Progenitor cell of endocrine pancreas (in vitro differentiated cells): ENCODE measurements around the gene LRFN5. TPM values are rescaled to one million over a fixed set of nuclear protein-coding genes. Genes with fewer than 3 reads are reported as not detected.

Source experiments
- DNase-seq: peaks from one replicate; pipeline ENCODE4 v3.0.0; 2021; ENCODE audit warnings: low spot score; ENCODE audit not compliant: unreplicated experiment
- H3K27ac Mint-ChIP-seq: 2 replicates; pipeline ENCODE4 v1.8.0; 2021; ENCODE audit warnings: mild to moderate bottlenecking, moderate library complexity, mixed read lengths
- H3K27me3 Mint-ChIP-seq: 2 replicates; pipeline ENCODE4 v1.8.0; 2021; ENCODE audit warnings: mixed read lengths
- H3K36me3 Mint-ChIP-seq: 2 replicates; pipeline ENCODE4 v1.8.0; 2022; ENCODE audit warnings: mixed read lengths; ENCODE audit not compliant: insufficient read depth
- H3K4me1 Mint-ChIP-seq: 2 replicates; pipeline ENCODE4 v1.8.0; 2021; ENCODE audit warnings: low read depth, mixed read lengths
- H3K4me3 Mint-ChIP-seq: 2 replicates; pipeline ENCODE4 v1.8.0; 2021; ENCODE audit warnings: low read depth, mild to moderate bottlenecking, moderate library complexity, mixed read lengths
- H3K9me3 Mint-ChIP-seq: 2 replicates; pipeline ENCODE4 v1.8.0; 2021; ENCODE audit warnings: low read depth, mixed read lengths
- CTCF ChIP-seq: fragments of 200-600 bp; sonication (generic); IDR thresholded peaks from one replicate; pipeline ENCODE4 v1.5.0; 2021; ENCODE audit warnings: antibody characterized with exemption, mild to moderate bottlenecking; ENCODE audit not compliant: unreplicated experiment
- total RNA-seq: library from RNA; stranded (reverse); gene quantifications from 2 replicates; pipeline ENCODE4 v1.2.1, GENCODE V29; 2021

Gene LRFN5
- total RNA-seq, 1 donor from 2014 or later = 0.46 TPM

GRCh38 chr14:41641690-41642089, 35.0 kb downstream of the LRFN5 start:
- Mint-ChIP-seq H3K36me3 (no peaks in the 10 kb centered on the region), H3K4me3 (no peak overlapping the region), H3K27ac (no peak overlapping the region), H3K4me1 (peaks cover 3% of the 10 kb centered on the region), H3K9me3 (no peaks in the 10 kb centered on the region), H3K27me3 (no peaks in the 10 kb centered on the region)
- no peak for DNase-seq
- no peak for TF ChIP-seq CTCF

- Mint-ChIP-seq H3K4me1 (no peaks in the 10 kb centered on the region), H3K36me3 (no peaks in the 10 kb centered on the region), H3K27ac (no peak overlapping the region), H3K27me3 (no peaks in the 10 kb centered on the region), H3K4me3 (no peak overlapping the region), H3K9me3 (no peaks in the 10 kb centered on the region)
- no peak for DNase-seq
- TF ChIP-seq CTCF = no peak
These were observed 35.7 kb downstream of the LRFN5 start for GRCh38 chr14:41642367-41642766.

GRCh38 chr14:41642789-41643188, 36.1 kb downstream of the LRFN5 start:
- Mint-ChIP-seq H3K27me3 (no peaks in the 10 kb centered on the region), H3K36me3 (no peaks in the 10 kb centered on the region), H3K27ac (no peak overlapping the region), H3K4me1 (no peaks in the 10 kb centered on the region), H3K4me3 (no peak overlapping the region), H3K9me3 (no peaks in the 10 kb centered on the region)
- DNase-seq = no peak
- no peak for TF ChIP-seq CTCF

GRCh38 chr14:41644606-41645005, 37.9 kb downstream of the LRFN5 start:
- Mint-ChIP-seq H3K27ac (no peak overlapping the region), H3K27me3 (no peaks in the 10 kb centered on the region), H3K4me3 (no peak overlapping the region), H3K36me3 (no peaks in the 10 kb centered on the region), H3K9me3 (no peaks in the 10 kb centered on the region), H3K4me1 (no peaks in the 10 kb centered on the region)
- no peak for TF ChIP-seq CTCF
- no peak for DNase-seq

- Mint-ChIP-seq H3K9me3 (no peaks in the 10 kb centered on the region), H3K27ac (no peak overlapping the region), H3K36me3 (no peaks in the 10 kb centered on the region), H3K4me1 (no peaks in the 10 kb centered on the region), H3K4me3 (no peak overlapping the region), H3K27me3 (no peaks in the 10 kb centered on the region)
- no peak for TF ChIP-seq CTCF
- no peak for DNase-seq
These were observed 44.1 kb downstream of the LRFN5 start for GRCh38 chr14:41650802-41651201.
